Activated B cell treated with CpG ODN at 0.5 μM for 24 hours (primary cell): ENCODE results near the gene BCR. TPM values are rescaled to one million over a fixed set of nuclear protein-coding genes. Genes with fewer than 3 reads are reported as not detected.

Experiments used
- ATAC-seq: fragments of 200-7000 bp; cut with Tn5 transposase; one replicate; pipeline ENCODE4 v1.10.0; 2021; ENCODE audit warnings: low read depth, mild to moderate bottlenecking, moderate library complexity
- CTCF ChIA-PET: fragments of 350-600 bp; sonication (Branson Sonifier 250); formaldehyde crosslinking; loops from one replicate; lab custom pipeline; 2021; ENCODE audit warnings: antibody characterized with exemption; lab: Charles Lee
- POLR2A ChIA-PET: fragments of 350-600 bp; sonication (Branson Sonifier 250); formaldehyde crosslinking; loops from one replicate; lab custom pipeline; 2021; ENCODE audit warnings: antibody characterized with exemption; lab: Charles Lee
- DNase-seq: peaks from one replicate; pipeline ENCODE4 v3.0.0; 2022
- H3K27ac Mint-ChIP-seq: one replicate; pipeline ENCODE4 v1.8.0; 2020; ENCODE audit warnings: mixed read lengths
- H3K27me3 Mint-ChIP-seq: one replicate; pipeline ENCODE4 v1.8.0; 2021; ENCODE audit warnings: mixed read lengths
- H3K36me3 Mint-ChIP-seq: one replicate; pipeline ENCODE4 v1.8.0; 2021; ENCODE audit warnings: low read depth, mixed read lengths
- H3K4me1 Mint-ChIP-seq: one replicate; pipeline ENCODE4 v1.8.0; 2021; ENCODE audit warnings: mixed read lengths
- H3K4me3 Mint-ChIP-seq: one replicate; pipeline ENCODE4 v1.8.0; 2020; ENCODE audit warnings: mild to moderate bottlenecking, mixed read lengths
- H3K9me3 Mint-ChIP-seq: one replicate; pipeline ENCODE4 v1.8.0; 2020; ENCODE audit warnings: mixed read lengths
- intact Hi-C: fragments of 100-400 bp; cut with micrococcal nuclease; formaldehyde crosslinking; loops from one replicate; pipeline ENCODE4 v1.15.1; 2024
- total RNA-seq: library from RNA; stranded (reverse); gene quantifications from 2 replicates; pipeline ENCODE4 v1.2.3, GENCODE V29; 2022
- TF ChIP-seq, protein P1 (sequence below): fragments of 200-600 bp; IDR thresholded peaks from one replicate; pipeline ENCODE4 v1.8.0; 2022; ENCODE audit warnings: antibody characterized with exemption, mild to moderate bottlenecking

The BCR gene
- total RNA-seq, 1 donor from 2014 or later = 20.9 TPM

DNA sequence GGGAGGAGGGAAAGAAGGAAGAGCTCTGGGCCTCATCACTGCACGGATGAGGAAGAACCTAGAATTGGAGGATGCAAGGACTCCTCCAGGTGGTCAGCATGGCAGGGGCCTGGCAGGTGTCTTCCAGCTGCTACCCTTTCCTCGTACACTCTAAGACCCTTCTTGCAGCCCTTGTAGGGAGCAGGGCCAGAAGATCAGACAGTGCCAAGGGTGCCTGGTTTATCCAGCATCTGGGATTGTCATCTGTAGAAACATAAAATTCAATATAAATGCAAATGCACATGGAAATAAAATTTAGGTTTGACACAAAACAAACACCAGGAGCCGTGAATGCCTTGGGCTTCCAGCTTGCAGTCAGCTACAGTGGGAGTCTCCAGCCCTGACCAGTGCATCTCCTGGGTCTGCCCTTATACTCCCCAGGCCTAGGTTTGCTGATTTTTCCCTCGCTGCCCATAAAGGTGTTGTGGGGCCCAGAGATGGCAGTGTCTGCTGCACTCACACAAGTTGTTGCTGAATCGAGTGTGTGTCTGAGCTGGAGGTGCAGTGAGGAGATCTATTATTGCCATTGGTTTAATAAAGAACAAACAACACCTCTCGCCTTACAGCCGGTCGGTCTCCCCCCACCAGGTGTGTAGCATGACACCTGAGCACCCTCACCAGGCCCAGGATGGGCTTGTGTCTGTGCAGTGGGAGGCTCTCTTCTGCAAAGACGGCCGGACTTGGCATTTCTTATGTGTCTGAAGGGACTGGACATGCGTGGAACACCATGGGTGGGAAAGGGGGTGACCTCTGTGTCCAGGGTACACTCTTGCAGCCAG lies 87.1 kb downstream of the BCR start:
- CTCF ChIA-PET = no interaction called here
- H3K27me3 Mint-ChIP-seq = no peaks in the 10 kb centered on the region
- DNase-seq (no peak), ATAC-seq (no peak)
- no peak overlapping the region for H3K4me3 Mint-ChIP-seq
- POLR2A ChIA-PET = interaction anchor here (0.6 kb wide), 1 partner anchor 127 kb away, joined by 7 read pairs; no protein-coding TSS in a partner anchor
- H3K36me3 Mint-ChIP-seq = peaks cover 24% of the 10 kb centered on the region
- TF ChIP-seq, protein P1, sequence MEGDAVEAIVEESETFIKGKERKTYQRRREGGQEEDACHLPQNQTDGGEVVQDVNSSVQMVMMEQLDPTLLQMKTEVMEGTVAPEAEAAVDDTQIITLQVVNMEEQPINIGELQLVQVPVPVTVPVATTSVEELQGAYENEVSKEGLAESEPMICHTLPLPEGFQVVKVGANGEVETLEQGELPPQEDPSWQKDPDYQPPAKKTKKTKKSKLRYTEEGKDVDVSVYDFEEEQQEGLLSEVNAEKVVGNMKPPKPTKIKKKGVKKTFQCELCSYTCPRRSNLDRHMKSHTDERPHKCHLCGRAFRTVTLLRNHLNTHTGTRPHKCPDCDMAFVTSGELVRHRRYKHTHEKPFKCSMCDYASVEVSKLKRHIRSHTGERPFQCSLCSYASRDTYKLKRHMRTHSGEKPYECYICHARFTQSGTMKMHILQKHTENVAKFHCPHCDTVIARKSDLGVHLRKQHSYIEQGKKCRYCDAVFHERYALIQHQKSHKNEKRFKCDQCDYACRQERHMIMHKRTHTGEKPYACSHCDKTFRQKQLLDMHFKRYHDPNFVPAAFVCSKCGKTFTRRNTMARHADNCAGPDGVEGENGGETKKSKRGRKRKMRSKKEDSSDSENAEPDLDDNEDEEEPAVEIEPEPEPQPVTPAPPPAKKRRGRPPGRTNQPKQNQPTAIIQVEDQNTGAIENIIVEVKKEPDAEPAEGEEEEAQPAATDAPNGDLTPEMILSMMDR = no peak
- no peak overlapping the region for H3K27ac Mint-ChIP-seq
- no peaks in the 10 kb centered on the region for H3K9me3 Mint-ChIP-seq
- H3K4me1 Mint-ChIP-seq = peaks cover 33% of the 10 kb centered on the region
- intact Hi-C loops = loop anchor here (2.0 kb wide), 1 partner anchor 47 kb away; no protein-coding TSS in a partner anchor

DNA sequence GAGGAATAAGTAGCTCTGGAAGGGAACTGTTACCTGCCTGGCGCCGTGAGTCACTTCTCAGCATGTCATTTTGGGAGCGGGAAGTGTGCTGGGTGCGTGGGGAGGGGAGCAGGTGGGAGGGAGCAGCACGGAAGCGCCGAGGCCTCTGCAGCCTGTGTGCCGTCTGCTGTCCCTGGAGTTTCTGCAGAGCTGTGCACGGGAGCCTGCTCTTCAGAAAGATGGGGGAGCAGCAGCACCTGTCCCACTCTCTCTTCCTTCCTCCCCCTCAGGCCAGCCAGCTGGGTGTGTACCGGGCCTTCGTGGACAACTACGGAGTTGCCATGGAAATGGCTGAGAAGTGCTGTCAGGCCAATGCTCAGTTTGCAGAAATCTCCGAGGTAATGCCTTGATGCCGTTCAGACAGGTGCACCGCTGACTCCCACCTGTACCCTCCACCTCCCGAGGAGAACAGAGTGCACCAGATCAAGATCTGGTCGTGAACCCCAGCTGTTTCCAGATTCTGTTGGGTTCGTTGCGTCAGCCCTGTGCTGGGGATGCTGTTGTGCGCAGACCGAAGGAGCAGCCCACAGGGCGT lies 87.9 kb downstream of the BCR start:
- H3K4me3 Mint-ChIP-seq = no peak overlapping the region
- H3K36me3 Mint-ChIP-seq = peaks cover 22% of the 10 kb centered on the region
- CTCF ChIA-PET = interaction anchor here (0.9 kb wide), 1 partner anchor 14 kb away, joined by 4 read pairs; no protein-coding TSS in a partner anchor
- peaks cover 33% of the 10 kb centered on the region for H3K4me1 Mint-ChIP-seq
- no peak overlapping the region for H3K27ac Mint-ChIP-seq
- TF ChIP-seq, protein P1 = no peak
- POLR2A ChIA-PET = no interaction called here
- no peak for ATAC-seq
- H3K9me3 Mint-ChIP-seq = no peaks in the 10 kb centered on the region
- no peaks in the 10 kb centered on the region for H3K27me3 Mint-ChIP-seq
- no peak for DNase-seq
- intact Hi-C loops = loop anchor here (2.0 kb wide), 1 partner anchor 47 kb away; no protein-coding TSS in a partner anchor

DNA sequence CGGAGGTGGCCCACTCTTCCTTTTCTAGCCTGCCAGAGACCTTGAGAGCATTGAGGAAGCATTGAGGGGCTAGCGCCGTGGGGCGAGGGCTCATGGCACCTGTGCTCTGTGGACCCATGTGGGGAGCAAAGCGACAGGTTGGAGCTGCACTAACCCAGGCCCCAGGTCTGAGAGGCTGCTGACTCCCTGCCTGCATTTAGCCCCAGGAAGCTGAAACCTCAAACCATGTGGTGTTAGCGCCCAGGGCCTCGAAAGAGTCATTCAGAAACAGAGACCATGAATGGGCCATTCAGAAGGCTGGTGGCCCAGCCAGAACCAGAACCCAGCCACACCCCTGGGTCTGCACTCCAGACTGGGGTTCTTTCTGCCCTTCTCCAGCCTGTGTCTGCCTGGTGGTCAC lies 88.6 kb downstream of the BCR start:
- Mint-ChIP-seq H3K4me1 (peaks cover 33% of the 10 kb centered on the region), H3K36me3 (peaks cover 20% of the 10 kb centered on the region), H3K27me3 (peaks cover 2% of the 10 kb centered on the region), H3K9me3 (no peaks in the 10 kb centered on the region), H3K27ac (peak overlapping the region; percentile 77), H3K4me3 (no peak overlapping the region)
- peak; percentile 19 for ATAC-seq
- intact Hi-C loops = loop anchor here (2.0 kb wide), 1 partner anchor 48 kb away; no protein-coding TSS in a partner anchor
- no peak for DNase-seq
- ChIA-PET CTCF (interaction anchor here (0.9 to 1.6 kb wide), 3 partner anchors 13 to 90 kb away, joined by 3 to 4 read pairs (median 4); no protein-coding TSS in a partner anchor), POLR2A (interaction anchor here (0.6 to 2.0 kb wide), 4 partner anchors 29 to 88 kb away, joined by 3 to 6 read pairs (median 4); no protein-coding TSS in a partner anchor)
- TF ChIP-seq, protein P1 = no peak

GRCh38 chr22:23269441-23270211 lies 89.3 kb downstream of the BCR start:
- Mint-ChIP-seq H3K27me3 (peaks cover 2% of the 10 kb centered on the region), H3K4me1 (peaks cover 33% of the 10 kb centered on the region), H3K27ac (peak overlapping the region; percentile 77), H3K4me3 (peak overlapping the region; percentile 56), H3K36me3 (peaks cover 18% of the 10 kb centered on the region), H3K9me3 (no peaks in the 10 kb centered on the region)
- ChIA-PET POLR2A (interaction anchor here (0.5 to 2.0 kb wide), 5 partner anchors 29 to 88 kb away, joined by 3 to 6 read pairs (median 3); no protein-coding TSS in a partner anchor), CTCF (interaction anchor here (0.9 to 1.6 kb wide), 5 partner anchors 12 to 301 kb away, joined by 3 to 4 read pairs (median 3); no protein-coding TSS in a partner anchor)
- ATAC-seq = peak; percentile 84
- TF ChIP-seq, protein P1 = no peak
- intact Hi-C loops = loop anchor here (2.0 kb wide), 1 partner anchor 49 kb away; no protein-coding TSS in a partner anchor
- peak; percentile 37 for DNase-seq
